ENCODE data around the gene TRERF1.

GRCh38 chr6:42251911-42252637, 199.7 kb downstream of the TRERF1 start:
- TF ChIP-seq, protein P1, sequence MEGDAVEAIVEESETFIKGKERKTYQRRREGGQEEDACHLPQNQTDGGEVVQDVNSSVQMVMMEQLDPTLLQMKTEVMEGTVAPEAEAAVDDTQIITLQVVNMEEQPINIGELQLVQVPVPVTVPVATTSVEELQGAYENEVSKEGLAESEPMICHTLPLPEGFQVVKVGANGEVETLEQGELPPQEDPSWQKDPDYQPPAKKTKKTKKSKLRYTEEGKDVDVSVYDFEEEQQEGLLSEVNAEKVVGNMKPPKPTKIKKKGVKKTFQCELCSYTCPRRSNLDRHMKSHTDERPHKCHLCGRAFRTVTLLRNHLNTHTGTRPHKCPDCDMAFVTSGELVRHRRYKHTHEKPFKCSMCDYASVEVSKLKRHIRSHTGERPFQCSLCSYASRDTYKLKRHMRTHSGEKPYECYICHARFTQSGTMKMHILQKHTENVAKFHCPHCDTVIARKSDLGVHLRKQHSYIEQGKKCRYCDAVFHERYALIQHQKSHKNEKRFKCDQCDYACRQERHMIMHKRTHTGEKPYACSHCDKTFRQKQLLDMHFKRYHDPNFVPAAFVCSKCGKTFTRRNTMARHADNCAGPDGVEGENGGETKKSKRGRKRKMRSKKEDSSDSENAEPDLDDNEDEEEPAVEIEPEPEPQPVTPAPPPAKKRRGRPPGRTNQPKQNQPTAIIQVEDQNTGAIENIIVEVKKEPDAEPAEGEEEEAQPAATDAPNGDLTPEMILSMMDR (IDR thresholded peaks at IDR 0.05; ENCODE audit: poor library complexity), result no peak
- TF ChIP-seq EZH2phosphoT487 (IDR thresholded peaks at IDR 0.05; ENCODE audit: low read depth, severe bottlenecking, unreplicated experiment) (no peak), EZH2 (IDR thresholded peaks at IDR 0.05; ENCODE audit: borderline replicate concordance) (no peak)
